Measurements from ENCODE around the gene NDUFAB1. TPM values are rescaled to one million over a fixed set of nuclear protein-coding genes. Genes with fewer than 3 reads are reported as not detected.

Gene NDUFAB1
- total and polyA plus RNA-seq, 10 donors = 40.1 to 140 (median 63.6) TPM

- WGBS, 5 donors = 95 to 97% (median 96%) methylated on average over 13 to 19 of the region's 19 CpGs
- H3K27ac ChIP-seq = no peak overlapping the region
- no peak for DNase-seq
- no peaks in the 10 kb centered on the region for H3K9me3 ChIP-seq
- TF ChIP-seq POLR2AphosphoS5 (IDR thresholded peaks at IDR 0.05) = peak in 1 of 3 donors; percentile 30
- TF ChIP-seq CTCF (IDR thresholded peaks at IDR 0.05 in 8 of 11, conservative IDR thresholded peaks at IDR 0.05 in 3 of 11) = no peak
- no peak for TF ChIP-seq POLR2A (IDR thresholded peaks at IDR 0.05)
- no peak overlapping the region for H3K4me3 ChIP-seq
- no peaks in the 10 kb centered on the region for H3K4me1 ChIP-seq
- no peaks in the 10 kb centered on the region for H3K27me3 ChIP-seq (replicated peaks in 1 of 7)
- H3K36me3 ChIP-seq = peaks cover 0 to 98% (median 55%) of the 10 kb centered on the region in 6 donors
- intact Hi-C loops (cut with DNase I; ENCODE audit: low total_unique reads) = no loop called here
Observed at GRCh38 chr16:23534868-23535860, 61.0 kb downstream of the NDUFAB1 start.

GRCh38 chr16:23532448-23532847 lies 63.7 kb downstream of the NDUFAB1 start:
- DNase-seq = no peak
- TF ChIP-seq POLR2A (IDR thresholded peaks at IDR 0.05) (no peak), POLR2AphosphoS5 (IDR thresholded peaks at IDR 0.05) (no peak), CTCF (IDR thresholded peaks at IDR 0.05 in 8 of 11, conservative IDR thresholded peaks at IDR 0.05 in 3 of 11) (no peak)
- WGBS, 5 donors = 90 to 100% (median 100%) methylated on average over 1 of the region's 1 CpG

More at GRCh38 chr16:23532448-23532847, 63.7 kb downstream of the NDUFAB1 start:
- intact Hi-C loops (cut with DNase I; ENCODE audit: low total_unique reads) = no loop called here
- peaks cover 0 to 99% (median 69%) of the 10 kb centered on the region in 6 donors for H3K36me3 ChIP-seq
- H3K4me1 ChIP-seq = peaks cover 0 to 19% (median 0%) of the 10 kb centered on the region in 6 donors
- no peaks in the 10 kb centered on the region for H3K9me3 ChIP-seq
- H3K27me3 ChIP-seq (replicated peaks in 1 of 7) = no peaks in the 10 kb centered on the region
- H3K27ac ChIP-seq = no peak overlapping the region
- no peak overlapping the region for H3K4me3 ChIP-seq

Other genes with a start within 250 kb of the NDUFAB1 start
- gene COG7, start 143.1 kb downstream of the NDUFAB1 start, total RNA-seq = 10 to 100 TPM; 15.9 to 25.5 (median 19.9) TPM
- gene COG7, start 143.1 kb downstream of the NDUFAB1 start, polyA plus RNA-seq = 10 to 100 TPM in 2 of 3 donors, 1 to 10 TPM in 1; 9.6 to 17.5 (median 17.0) TPM
- gene GGA2, start 85.8 kb downstream of the NDUFAB1 start, total RNA-seq = 100 to 1,000 TPM; 131 to 179 (median 152) TPM
- gene GGA2, start 85.8 kb downstream of the NDUFAB1 start, polyA plus RNA-seq = 10 to 100 TPM; 49.4 to 57.2 (median 56.6) TPM
- gene EARS2, start 39.0 kb downstream of the NDUFAB1 start, total RNA-seq = 10 to 100 TPM; 10.7 to 21.8 (median 19.3) TPM
- 10 to 100 TPM in 1 of 3 donors, 1 to 10 TPM in 2; 9.8 to 10.0 (median 9.9) TPM for gene EARS2, start 39.0 kb downstream of the NDUFAB1 start, polyA plus RNA-seq
- 10 to 100 TPM; 39.0 to 63.7 (median 43.4) TPM for gene UBFD1, start 38.6 kb downstream of the NDUFAB1 start, total RNA-seq
- gene UBFD1, start 38.6 kb downstream of the NDUFAB1 start, polyA plus RNA-seq = 1 to 10 TPM; 4.2 to 9.1 (median 6.5) TPM
- 10 to 100 TPM in 6 of 7 donors, 1 to 10 TPM in 1; 9.6 to 22.0 (median 13.7) TPM for gene PALB2, start 45.0 kb upstream of the NDUFAB1 start, total RNA-seq
- gene PALB2, start 45.0 kb upstream of the NDUFAB1 start, polyA plus RNA-seq = 10 to 100 TPM in 2 of 3 donors, 1 to 10 TPM in 1; 9.3 to 13.3 (median 10.1) TPM
- 10 to 100 TPM; 36.5 to 62.5 (median 51.8) TPM for gene DCTN5, start 45.1 kb upstream of the NDUFAB1 start, total RNA-seq
- 10 to 100 TPM; 11.9 to 21.6 (median 13.6) TPM for gene DCTN5, start 45.1 kb upstream of the NDUFAB1 start, polyA plus RNA-seq
- 10 to 100 TPM in 3 of 7 donors, 1 to 10 TPM in 4; 4.8 to 19.4 (median 8.4) TPM for gene PLK1, start 82.6 kb upstream of the NDUFAB1 start, total RNA-seq
- gene PLK1, start 82.6 kb upstream of the NDUFAB1 start, polyA plus RNA-seq = 1 to 10 TPM; 2.0 to 6.9 (median 6.4) TPM
- not detected for gene ERN2, start 116.9 kb upstream of the NDUFAB1 start, total RNA-seq
- gene ERN2, start 116.9 kb upstream of the NDUFAB1 start, polyA plus RNA-seq = under 1 TPM in 1 of 3 donors, not detected in 2; 0.05 TPM
- not detected for gene CHP2, start 158.7 kb upstream of the NDUFAB1 start, total RNA-seq
- under 1 TPM in 1 of 3 donors, not detected in 2; 0.06 TPM for gene CHP2, start 158.7 kb upstream of the NDUFAB1 start, polyA plus RNA-seq
- 100 to 1,000 TPM; 169 to 284 (median 189) TPM for gene PRKCB, start 239.7 kb upstream of the NDUFAB1 start, total RNA-seq
- gene PRKCB, start 239.7 kb upstream of the NDUFAB1 start, polyA plus RNA-seq = 10 to 100 TPM; 33.8 to 53.5 (median 39.3) TPM